ENCODE data around the gene KCNA2. TPM values are rescaled to one million over a fixed set of nuclear protein-coding genes. Genes with fewer than 3 reads are reported as not detected.

Gene KCNA2
- total RNA-seq, 1 donor from 2014 or later, result 0.64 TPM

- ATAC-seq (no peak), DNase-seq (no peak)
- intact Hi-C loops (cut with micrococcal nuclease), result no loop called here
These were observed 1.5 kb upstream of the KCNA2 start for GRCh38 chr1:110607536-110608230.

- intact Hi-C loops (cut with micrococcal nuclease), result no loop called here
- DNase-seq (no peak), ATAC-seq (peak; percentile 21)
These were observed 738 bp upstream of the KCNA2 start for GRCh38 chr1:110606657-110607535.

DNA sequence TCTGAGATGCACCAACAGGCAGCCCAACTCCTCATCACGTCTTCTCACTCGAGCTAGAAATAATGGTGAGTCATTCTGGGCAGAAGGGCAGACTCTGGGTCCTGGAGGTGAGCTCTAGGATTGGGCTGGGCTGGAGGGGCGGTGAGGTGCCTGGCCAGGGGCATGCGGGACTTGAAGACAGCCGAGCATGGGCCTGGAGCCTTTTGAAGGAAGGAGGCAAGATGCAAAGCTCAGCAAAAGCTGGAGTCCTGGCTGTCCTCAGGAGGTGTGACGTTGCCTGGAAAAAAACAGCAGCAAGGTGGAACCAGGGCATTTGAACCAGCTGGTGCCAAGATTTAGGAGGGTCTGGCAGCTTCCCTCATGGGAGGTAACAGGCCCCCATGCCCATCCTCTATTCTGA, 712 bp downstream of the KCNA2 start:
- DNase-seq (no peak), ATAC-seq (no peak)
- intact Hi-C loops (cut with micrococcal nuclease), result no loop called here

GRCh38 chr1:110604586-110605148, 1.5 kb downstream of the KCNA2 start:
- DNase-seq (no peak), ATAC-seq (no peak)
- intact Hi-C loops (cut with micrococcal nuclease), result no loop called here

GRCh38 chr1:110603058-110603457, 3.1 kb downstream of the KCNA2 start:
- no peak for DNase-seq
- no peak for ATAC-seq
- intact Hi-C loops (cut with micrococcal nuclease), result no loop called here

DNA sequence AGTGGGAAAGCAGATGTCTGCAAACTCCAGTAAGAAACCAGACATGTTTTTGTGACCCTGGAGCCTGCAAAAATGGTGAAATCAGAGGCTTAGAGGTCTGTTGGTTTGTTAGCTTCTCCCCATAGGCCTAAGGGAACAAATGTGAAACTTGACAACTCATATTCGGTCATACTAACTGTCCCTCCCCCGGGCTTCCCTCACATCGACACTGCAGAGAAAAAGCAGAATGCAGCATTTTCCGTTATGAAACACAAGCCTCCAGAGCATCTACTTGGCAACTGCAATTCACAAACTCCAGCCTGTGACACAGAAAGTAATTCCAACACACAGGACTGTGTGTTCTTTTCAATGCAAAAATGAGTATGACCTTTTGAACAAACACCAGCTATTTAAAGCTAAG, 3.7 kb downstream of the KCNA2 start:
- intact Hi-C loops (cut with micrococcal nuclease), result no loop called here
- ATAC-seq (peak; percentile 62), DNase-seq (no peak)

- DNase-seq (no peak), ATAC-seq (no peak)
- intact Hi-C loops (cut with micrococcal nuclease), result no loop called here
These were observed 4.8 kb downstream of the KCNA2 start for GRCh38 chr1:110601332-110601731.

DNA sequence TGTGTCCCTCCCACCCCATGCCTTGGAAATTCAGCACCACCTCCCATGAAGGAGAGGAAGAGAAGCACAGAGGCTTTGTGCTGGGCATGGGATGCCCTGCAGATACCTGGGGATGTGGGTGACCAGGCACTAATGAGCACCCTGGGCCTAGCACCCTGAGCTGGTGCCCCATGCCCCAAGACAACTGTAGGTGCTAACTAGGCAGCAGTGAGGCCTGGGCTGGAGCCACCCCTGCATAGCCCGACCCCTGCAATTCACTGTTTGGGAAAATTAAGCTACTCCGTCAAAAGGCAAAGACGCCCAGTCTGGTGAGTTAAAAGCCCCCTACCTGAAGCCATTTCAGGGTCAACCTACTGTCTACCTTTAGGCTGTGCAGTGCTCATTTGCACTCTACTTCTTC, 5.4 kb downstream of the KCNA2 start:
- intact Hi-C loops (cut with micrococcal nuclease), result no loop called here
- no peak for ATAC-seq
- no peak for DNase-seq

DNA sequence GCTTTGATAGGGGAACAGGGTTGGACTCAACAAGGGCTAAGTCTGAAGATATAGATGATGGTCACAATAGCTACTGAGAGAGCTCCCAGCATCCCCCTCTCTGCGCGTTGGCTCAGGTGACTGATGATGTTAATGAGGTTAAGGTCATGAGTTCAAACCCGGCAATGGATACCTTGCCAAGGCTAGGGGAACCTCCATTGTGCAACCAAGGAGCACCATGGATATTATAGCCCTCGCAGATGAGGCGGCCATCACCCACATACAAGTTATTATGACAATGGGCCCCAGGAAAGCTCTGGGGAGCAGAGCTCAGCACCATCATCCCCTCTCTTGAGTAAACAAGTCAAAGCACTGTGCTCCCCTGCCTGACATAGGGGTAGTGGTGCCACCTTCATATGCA, 8.2 kb downstream of the KCNA2 start:
- no peak for ATAC-seq

GRCh38 chr1:110596312-110596711, 9.8 kb downstream of the KCNA2 start:
- DNase-seq, result no peak
- intact Hi-C loops (cut with micrococcal nuclease), result no loop called here
- no peak for ATAC-seq

More for the DNA sequence above, 8.2 kb downstream of the KCNA2 start:
- DNase-seq, result no peak
- intact Hi-C loops (cut with micrococcal nuclease), result no loop called here

DNA sequence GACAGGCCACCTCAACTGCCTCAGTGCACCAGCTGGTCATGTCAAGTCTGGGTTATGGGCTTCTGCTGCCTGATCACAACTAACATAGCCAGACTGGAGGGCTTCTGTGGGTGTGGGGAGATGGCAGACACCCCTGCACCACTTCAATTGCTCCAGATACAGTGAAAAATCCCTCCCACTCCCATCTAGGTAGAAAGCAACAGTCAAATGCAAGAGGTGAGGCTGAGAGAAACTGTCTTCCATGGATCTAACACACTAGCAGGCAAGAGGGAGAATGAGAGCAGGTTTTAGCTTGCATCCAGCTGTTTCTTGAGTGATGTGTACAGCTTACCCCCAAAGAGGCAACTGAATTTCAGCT, 10.8 kb downstream of the KCNA2 start:
- ATAC-seq (no peak), DNase-seq (no peak)
- intact Hi-C loops (cut with micrococcal nuclease), result no loop called here

DNA sequence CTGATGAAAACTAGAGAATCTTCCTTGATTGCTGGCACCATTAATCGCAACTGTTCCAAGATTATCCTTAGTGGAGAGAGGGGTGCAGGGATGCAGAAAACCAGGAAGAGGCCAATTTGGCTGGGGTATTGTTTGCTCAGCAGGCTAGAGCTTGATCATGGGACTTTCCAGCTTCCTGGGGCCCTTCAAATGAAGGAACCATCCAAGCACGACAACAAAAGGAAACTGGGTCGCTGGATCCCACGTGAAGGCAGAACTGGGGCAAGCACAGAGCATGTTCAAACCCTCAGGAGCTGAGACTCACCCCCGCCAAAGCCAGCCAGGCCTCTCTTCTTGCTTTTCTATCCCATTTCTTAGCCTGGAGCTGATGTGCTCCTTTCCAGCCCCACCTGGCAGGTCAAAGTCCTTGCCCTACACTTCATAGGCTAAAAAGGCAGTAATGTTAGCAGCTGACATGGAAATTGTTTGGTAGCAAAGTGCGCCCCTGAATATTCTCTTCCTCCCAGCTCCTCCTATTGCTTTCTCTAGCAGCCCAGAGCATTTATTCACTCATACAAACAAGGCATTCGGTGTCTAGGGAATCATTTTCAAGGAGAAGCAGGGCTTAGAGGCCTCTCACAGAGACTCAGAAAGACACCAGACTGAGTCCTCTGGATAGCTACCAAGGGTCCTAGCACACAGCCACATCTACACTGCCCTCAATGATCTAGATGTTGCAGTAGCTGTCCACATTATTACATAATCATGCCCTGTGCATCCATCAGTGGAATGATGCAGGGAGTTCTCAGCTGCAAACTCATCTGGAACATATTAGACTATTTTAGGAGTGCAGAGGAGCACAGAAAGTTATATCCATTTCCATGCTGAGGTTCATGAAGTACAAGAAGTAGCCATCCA, 11.5 kb downstream of the KCNA2 start:
- intact Hi-C loops (cut with micrococcal nuclease), result no loop called here
- DNase-seq (no peak), ATAC-seq (peak; percentile 37)

DNA sequence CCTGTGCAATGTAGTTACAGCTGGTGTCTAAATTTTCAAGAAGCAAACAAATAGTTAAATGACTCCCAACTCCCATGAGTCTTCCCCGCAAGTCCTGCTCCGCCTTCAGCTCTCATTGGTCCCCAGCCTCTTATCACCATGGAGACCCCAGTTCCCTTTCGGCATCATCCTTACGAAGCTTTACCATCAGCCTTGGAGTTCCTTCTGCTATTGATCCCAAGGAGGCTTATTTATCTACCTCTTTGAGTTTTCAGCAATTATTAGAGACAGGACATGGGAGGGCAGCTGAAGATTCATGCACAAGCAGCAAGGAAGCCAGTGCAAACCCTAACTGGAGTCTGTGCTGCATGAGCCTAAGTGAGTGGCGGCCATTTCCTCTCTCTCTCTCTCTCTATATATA, 12.3 kb downstream of the KCNA2 start:
- DNase-seq, result no peak
- intact Hi-C loops (cut with micrococcal nuclease), result no loop called here

GRCh38 chr1:110591956-110592355, 14.2 kb downstream of the KCNA2 start:
- no peak for ATAC-seq
- intact Hi-C loops (cut with micrococcal nuclease), result no loop called here

More for the DNA sequence above, 12.3 kb downstream of the KCNA2 start:
- no peak for ATAC-seq

DNA sequence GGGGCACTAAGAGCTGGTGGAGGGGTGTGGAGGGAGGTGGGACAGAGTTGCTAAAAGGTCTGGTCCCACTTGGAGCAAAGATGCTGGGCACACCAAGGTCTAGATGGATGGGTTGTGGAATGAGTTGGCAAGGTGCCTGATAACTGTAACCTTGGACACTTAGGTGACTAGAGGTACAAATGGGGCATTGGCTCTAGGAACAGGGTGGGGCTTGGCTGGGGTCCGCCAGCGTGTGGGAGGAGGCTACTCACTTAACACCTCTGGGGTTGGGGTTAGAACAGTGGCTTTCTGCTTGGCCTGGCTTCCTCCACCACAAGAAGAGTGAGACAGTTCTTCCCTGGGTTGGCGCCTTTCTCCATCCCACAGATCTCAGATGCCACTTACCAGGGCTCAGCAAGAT, 17.2 kb downstream of the KCNA2 start:
- intact Hi-C loops (cut with micrococcal nuclease), result no loop called here
- no peak for ATAC-seq
- DNase-seq, result no peak

More at GRCh38 chr1:110591956-110592355, 14.2 kb downstream of the KCNA2 start:
- no peak for DNase-seq

GRCh38 chr1:110588486-110588885, 17.7 kb downstream of the KCNA2 start:
- DNase-seq (no peak), ATAC-seq (no peak)
- intact Hi-C loops (cut with micrococcal nuclease), result no loop called here

- no peak for ATAC-seq
- no peak for DNase-seq
- intact Hi-C loops (cut with micrococcal nuclease), result no loop called here
These were observed 18.3 kb downstream of the KCNA2 start for GRCh38 chr1:110587906-110588305.

DNA sequence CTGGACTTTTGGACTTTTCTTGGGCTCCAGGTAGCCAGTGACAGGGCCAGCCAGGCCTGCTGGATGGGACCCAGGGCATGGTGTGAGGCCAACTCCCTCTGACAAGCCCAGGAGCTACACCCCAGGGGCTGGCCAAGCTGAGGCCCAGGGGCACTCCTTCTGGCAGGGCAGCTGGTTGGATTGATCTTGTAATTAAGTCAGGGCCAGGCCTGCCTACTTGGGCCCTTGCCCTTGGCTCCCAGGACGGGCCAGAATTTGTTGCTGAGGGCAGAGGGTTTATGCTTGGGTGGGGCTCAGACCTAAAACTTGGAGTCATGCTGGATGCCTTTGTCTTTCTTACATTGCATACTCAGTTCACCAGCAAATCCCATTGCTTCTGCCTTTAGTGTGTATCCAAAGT, 20.7 kb downstream of the KCNA2 start:
- intact Hi-C loops (cut with micrococcal nuclease), result no loop called here
- DNase-seq, result no peak
- no peak for ATAC-seq

DNA sequence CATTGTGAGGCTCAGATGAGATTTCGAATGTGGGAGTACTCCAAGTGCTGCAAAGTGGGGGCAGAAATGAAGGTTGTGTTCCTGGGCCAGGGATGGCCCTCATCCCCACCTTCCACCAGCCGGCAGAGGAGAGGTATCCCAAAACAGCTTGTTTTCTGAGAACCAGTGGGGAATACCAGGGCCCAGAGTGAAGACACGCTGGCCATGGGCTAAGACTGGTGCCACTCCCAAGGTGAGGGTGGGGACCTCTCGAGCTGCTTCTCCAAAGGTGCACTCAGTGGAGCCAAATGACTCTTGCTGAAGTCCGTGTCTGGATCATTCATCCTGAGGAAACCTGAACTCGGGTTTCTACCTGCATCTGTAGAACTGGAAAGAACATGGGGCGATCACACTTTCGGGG, 22.1 kb downstream of the KCNA2 start:
- DNase-seq, result no peak
- intact Hi-C loops (cut with micrococcal nuclease), result no loop called here

More for the DNA sequence above, 22.1 kb downstream of the KCNA2 start:
- ATAC-seq, result no peak

Measured in left ventricle myocardium superior (tissue), 1 donor.